Daoy (cell line): ENCODE measurements around the gene PCED1B. TPM values are rescaled to one million over a fixed set of nuclear protein-coding genes. Genes with fewer than 3 reads are reported as not detected.

ENCODE experiments used
- DNase-seq: peaks from one replicate; pipeline ENCODE4 v3.0.0-alpha.2; 2015; ENCODE audit warnings: low read depth
- total RNA-seq: library from RNA; depleted of rRNA; stranded (reverse); fragments of >200 nt; shearing (Covaris generic); gene quantifications from 2 replicates; pipeline ENCODE4 v1.2.3, GENCODE V29; 2014

PCED1B gene
- total RNA-seq, 1 experiment from 2014 or later = 4.7 TPM

DNA sequence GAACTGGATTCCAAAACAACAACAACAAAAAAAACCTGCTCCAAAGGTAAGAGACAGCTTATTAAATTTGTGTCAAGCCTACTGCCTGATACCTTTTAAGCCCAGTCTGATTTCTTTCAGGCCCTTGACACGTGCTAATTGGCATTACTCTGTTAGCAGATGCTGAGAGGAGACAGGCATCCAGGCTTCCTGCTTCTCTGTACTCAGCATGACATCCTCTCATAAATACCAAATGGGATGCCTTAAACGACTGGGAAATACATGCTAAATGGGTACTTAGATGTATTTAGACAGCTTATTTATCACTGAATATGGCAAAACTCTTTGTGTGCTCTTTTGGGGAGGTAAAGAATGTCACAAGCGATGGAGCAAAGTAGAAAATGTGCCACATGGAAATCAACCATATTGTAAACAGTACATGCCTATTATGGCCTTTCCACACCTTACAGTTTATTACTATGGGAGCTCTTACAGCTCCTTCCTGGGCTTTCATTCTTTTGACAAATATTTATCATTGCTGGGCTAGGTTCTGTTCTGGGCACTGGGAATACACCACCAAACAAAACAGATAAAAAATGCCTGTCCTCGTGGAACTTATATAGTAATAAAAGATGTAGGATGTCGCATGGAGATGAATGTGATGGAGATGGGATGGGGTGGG is 11.5 kb upstream of the PCED1B start:
- no peak for DNase-seq

DNA sequence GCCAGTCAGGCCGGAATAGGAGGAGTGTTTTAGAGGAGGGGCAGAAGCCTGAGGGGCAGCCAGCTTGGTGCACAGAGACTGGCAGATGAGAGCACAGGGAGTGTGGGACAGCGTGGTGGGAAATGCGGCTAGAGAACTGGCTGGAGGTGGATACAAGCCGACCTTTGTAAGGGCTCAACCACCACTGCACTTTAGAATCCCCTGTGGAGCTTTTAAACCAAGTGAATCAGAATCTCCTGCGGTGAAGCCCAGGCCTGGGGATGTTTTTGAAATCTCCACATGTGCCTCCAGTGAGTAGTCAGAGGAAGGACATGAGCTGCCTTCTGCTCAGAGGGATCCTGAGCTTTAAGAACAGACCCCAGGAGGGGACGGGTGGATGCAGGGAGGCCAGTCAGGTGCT is 10.9 kb upstream of the PCED1B start:
- peak; percentile 90 for DNase-seq

DNA sequence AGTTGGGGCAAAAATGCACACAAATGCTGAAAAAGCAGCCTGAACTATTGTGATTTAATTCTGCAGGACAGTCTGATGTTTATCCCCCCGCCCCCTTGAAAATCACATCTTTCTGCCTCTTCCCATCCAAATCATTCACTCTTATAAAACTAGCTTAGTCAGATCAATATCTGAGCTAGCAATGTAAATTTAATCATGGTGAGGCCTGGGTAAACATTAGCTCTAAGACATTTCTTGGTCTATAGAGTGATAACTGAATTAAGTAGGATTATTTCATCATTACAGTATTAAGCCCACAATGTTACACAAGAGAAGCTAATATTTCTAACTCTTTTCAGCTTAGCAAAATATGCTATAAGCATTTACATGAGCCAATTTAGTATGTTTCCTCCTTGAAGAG is 9.1 kb upstream of the PCED1B start:
- no peak for DNase-seq

DNA sequence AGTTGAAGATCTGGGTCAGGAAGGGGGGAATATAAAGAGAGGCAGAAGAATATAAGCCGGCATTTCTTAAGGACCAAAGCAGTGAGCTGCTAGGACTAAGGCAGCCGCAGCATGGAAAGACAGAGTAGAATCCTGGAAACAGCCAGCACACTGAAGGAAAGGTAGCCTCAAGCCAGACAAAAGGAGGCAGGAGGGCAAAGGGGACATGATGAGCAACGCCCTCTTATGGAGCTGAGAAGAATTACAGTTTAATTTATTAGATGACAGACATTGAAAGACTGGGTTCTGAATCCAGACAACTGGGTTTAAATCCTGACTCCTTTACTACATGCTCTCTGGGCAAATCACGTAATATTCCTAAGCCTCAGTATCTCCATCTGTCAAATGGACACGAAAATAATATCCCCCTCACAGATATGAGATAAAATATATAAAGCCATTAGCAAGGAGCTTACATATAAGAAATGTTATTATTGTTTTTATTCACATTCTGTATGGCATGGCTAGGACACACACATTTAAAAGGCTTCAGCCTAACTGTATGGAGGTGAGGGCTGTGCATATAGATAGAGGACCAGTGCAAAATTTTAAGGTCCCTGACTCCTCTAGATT is 8.1 kb upstream of the PCED1B start:
- peak; percentile 64 for DNase-seq

DNA sequence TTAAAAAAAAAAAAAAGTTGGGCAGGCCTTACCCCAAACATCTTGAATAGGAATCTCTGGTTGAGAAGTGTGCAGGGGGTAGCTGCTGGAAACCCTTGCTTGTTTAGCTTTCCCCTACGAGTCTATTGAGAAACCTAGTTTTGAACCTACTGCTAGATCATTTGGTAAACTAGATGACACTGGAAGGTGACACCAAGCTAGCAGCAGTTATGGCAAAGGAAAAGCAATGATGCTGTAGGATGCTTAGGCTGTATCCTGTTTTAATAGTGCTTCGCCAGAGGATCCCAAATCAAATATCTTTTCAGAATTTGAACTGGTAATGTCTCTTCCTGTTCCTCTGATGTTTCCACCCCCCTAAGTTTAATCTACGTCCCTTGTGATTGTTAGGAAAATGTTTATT is 5.5 kb upstream of the PCED1B start:
- DNase-seq = no peak

DNA sequence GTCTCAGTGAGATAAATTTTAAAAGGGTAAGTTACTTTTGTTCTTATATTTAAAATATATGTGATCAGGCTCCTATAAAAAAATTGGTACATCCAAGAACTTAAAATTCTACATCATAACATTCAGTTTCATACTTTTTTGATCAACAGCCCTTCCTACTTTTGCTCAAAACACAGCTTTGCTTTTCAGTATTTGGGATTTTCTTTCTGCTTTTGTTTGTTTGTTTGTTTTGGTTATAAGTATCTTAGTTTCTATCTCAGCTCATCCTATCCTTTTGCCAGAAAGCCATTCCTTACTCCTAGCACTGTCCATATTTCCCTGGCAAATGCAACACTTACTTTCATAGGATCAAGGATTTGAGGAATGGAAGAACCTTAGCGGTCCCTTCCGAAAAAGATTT is 4.7 kb upstream of the PCED1B start:
- no peak for DNase-seq

DNA sequence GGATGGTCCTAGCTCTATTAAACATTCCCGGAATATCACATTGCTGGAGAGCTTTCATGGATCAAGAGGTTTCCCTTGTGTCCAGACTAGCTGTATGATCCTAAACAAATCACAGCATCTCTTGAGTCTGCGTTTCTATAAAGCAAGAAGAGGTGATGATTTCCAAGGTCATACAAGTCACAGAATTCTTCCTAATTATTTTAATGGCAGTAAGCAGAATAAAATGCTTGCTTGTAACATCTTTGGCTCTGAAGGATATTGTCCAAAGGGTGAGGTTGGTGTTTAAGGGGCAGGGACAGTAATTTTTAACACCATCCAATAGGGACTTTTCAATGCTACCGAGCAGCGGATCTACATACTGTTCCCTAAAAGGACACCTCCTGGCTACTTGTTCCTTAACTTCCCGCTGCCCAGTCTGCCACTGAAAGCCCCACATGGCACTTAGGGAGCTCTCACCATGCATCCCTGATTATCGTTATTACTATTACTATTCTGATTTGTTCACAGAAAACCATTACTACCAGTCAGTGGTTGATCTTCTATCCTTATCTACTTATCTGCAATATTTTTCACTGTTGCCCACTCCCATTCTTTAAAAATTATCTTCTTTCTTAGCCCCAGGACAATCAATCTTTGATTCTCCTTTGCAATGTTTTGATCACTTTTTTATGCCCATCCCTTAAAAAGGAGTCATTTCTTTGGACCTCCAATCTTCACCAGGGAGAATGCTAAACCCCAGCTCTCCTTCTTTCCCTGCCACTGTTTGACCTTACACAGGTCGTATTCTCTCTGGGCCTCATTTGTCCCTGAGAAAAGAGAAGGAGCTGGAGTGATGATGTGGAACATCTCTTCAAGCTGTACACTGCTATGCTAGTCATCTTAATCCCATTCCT is 4.0 kb upstream of the PCED1B start:
- no peak for DNase-seq

DNA sequence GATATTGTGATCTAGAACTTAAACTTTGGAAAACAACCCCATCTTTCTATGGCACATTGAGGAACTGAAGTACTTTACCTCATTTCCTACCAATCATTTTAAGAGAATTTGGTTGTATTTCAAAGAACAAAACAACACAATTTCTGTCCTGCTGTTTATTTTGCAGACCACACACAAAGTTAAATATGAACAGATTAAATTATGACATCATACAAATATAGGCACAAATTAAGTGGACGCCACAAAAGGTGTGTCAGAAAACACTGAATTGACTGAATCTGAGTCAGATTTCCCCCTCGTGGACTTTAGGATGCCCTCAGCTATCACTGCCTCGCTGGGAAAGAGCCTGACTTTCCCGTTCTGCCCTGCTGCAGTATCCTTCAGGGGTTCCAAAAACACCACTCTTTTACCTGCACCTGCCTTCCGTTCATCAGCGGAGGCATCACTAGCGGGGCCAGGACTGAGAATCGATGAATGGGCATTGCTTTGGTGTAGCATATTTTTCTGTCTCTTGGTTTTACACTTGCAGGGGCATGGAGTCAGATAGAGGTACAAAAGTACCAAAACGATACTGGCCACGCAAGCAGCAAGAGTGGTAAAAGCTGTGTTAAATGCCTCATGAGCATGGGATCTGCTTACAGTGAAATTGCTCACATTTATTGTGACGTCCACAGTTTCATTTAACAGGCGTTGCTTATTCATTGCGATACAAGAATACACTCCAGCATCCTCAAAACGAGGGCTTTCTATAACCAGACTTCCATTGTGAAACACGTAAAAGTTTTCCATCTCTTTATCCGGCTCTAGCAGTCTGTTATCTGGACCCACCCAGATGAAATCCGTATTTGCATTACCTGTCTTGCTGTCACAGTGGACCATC is 2.0 kb upstream of the PCED1B start:
- DNase-seq = no peak

DNA sequence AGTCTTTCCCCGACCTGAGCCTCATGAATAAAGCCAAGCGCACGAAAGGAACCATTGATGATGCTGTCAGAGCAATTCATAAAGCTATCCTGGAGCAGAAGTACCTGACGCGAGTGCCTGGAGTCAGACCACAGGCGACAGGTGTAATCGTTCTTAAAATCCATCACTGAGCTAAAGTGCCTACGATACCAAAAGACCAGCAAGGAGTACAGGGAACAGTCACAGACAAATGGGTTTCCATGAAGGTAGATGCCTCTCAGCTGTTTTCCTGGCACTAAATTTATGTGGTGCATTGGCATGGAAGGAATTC is 1.4 kb upstream of the PCED1B start:
- DNase-seq = no peak

DNA sequence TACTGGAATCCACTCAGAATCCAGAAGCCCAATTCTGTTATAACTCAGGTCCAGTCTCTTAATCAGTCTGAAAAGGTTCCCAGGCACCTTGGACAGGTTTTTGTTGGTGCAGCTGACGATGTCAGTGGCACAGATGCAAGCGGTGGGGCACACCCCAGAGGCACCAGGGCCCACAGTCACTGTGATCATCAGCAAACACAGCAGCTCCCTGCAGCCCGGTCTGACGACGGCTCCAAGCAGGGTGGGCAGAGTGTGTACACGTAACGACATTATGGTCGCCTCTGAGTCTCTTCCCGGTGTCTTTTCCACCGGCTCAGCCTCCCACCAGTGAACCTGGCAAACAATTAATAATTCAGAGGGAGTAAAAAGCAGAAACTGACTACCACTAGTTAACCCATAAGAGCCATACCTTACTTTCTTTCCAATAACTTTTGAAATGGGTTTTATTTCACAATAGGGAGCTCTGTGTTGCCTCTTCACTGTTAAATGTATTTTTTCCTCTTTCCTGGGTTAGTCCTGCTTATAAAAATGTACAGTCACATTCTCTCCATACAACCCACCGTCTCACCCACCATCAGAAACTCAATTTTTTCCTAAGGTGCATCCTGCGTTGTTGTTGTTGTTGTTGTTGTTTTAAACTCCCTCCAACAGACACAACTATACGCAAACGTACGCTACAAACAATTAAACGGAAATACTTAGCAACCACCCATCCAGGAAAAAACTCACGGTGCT is 521 bp upstream of the PCED1B start:
- peak; percentile 71 for DNase-seq

DNA sequence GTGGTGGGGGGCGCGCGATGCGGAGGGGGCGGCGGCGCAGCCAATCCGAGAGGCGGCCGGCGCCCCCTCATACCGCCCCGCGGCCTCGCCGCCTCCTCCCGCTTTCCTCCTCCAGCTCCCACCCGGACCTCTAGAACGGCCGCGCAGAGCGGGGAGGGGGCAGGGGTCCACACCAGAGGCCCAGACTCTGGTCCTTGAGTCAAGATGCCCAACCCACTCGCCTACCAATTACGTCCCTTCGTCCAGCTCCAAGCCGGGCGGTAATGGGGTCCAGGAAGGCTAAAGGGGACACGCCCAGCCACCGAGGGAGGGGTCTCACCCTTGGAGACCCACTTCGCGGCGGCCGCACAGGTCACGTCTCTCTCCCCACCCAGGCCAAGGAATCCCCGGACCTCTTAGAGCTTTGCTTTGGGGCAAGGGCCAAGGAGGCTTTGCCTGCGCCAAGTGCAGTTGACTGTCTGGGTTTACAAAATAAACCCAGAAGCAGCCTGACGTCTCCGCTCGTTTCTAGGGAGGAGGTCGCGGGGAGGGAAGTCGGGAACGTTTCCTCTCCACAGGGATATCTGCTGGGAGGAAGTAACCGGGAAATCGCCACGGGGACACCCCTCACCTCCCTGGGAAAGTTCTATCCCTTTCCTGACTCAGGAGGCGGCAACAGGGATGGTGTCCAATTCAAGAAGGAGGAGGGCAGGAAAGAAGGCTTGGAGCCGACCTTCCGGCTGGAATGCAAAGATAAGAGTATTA is 732 bp downstream of the PCED1B start:
- DNase-seq = peak; percentile 93

DNA sequence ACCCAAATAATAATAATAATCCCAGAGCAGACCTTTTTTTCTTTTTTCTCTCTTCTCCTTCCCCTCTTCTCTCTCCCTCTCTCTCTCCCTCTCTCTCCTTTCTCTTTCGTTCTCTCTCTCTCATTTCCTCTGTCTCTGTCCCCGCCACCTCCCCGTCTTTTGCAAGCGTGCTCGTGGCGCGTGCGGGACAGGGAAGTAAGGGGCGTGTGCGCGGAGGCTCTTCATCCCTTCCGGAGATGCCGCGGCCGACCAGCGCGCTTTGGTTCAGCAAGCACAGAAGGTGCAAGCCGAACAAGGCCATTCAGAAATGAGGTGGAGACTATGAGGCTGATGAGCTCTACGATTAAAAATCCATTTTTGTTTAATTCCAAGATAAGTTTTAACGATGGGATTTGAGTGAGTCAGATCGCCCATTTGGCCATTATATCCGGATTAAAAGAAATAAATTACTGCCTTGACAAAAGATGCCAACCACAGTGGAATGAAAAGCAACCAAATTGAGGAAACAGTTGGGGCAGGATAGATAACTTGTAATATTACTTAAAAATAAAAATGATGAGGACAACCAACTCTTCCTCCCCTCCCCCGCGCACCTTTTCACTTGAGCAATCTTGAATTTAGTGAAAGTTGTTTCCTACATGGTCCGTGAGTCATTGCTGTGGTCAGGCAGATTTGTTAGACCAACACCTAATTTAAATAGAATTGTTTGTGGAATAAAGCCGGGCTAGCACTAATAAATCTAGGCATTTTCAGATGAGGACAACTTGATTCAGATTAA is 1.5 kb downstream of the PCED1B start:
- DNase-seq = peak; percentile 89

DNA sequence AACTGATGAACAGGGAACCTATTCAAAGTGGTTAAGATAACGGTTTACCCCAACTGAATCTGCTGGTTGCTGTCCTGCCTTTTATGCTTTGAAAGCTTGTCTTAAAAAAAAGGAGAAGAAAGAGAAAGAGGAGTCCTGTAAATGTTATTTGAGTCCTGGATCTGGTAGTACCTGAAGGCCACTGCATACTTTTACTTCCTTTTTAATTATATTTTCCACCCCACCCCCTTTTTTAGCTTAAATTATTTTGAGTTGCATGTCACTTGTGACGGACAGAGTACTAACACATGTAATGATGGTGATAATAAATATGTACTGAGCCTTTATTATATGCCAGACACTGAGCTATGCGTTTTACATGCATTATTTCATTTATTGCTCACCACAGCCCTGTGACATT is 2.9 kb downstream of the PCED1B start:
- no peak for DNase-seq

DNA sequence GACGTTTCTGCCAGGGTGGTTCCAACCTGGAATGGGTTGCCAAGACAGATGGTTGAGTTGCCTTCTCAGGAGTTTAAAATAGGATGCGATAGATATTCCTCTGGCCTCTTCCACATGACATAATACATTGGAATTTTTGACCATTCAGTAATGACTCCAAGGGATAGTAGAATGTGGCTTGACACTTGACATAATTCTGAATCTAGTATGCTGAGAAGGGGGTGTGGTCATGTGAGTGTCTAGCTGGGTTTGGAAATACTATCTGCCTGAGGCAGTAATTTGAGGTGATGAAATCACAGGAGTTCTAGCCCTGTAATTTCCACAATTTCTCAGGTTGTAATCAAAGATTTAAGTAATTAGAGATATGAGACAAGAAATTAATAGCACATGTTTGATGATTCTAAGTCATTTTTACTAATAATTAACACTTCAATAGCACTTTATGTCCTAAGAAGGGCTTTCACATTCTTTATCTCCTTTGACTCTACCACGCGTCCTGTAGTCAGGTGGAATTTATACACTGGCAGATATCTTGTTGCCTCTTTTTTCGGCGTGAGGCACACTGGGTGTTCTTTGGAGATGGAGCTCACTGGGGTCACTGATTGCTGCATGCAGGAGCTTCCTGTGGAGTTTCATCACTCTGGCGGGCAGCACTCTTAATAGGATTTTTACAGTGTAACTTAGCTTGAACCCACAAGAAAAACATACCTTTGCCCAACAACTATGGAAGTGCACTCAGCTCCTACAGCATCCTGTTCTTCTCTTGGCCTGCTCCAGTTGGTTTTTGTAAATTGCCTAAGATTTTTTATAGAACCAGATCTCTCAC is 3.6 kb downstream of the PCED1B start:
- peak; percentile 92 for DNase-seq

DNA sequence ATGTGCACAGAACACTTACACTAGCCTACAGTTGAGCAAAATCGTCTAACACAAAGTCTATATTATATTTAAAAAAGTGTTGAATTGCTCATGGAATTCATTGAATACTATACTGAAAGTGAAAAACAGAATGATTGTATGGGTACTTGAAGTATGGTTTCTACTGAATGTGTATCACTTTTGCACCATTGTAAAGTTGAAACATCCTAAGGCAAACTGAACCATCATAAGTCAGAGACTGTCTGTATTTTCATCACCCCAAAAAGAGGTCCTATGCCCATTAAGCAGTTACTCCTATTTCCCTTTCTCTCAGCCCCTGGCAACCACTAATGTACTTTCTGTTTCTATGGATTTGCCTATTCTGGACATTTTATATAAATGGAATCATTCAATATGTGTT is 4.8 kb downstream of the PCED1B start:
- DNase-seq = no peak

DNA sequence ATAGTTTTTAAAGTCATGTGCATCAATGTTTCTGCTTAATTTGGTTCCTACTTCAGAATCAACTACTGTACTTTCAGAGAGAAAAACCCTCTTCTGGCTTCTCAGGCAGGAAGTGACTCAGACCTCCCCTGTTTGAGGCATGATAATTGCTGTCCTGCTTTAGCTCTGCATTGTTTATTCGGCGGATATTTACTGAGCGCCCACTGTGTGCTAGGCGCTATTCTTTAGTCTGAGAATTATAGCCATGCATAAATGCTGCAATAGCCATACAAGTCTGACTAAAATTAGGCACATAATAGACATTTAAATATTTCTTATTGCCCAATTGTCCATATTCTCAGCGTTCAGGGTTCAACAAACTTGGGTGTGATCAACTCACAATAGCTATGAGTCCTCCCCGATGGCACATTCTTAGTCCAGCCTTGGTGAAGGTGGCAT is 6.4 kb downstream of the PCED1B start:
- peak; percentile 90 for DNase-seq

DNA sequence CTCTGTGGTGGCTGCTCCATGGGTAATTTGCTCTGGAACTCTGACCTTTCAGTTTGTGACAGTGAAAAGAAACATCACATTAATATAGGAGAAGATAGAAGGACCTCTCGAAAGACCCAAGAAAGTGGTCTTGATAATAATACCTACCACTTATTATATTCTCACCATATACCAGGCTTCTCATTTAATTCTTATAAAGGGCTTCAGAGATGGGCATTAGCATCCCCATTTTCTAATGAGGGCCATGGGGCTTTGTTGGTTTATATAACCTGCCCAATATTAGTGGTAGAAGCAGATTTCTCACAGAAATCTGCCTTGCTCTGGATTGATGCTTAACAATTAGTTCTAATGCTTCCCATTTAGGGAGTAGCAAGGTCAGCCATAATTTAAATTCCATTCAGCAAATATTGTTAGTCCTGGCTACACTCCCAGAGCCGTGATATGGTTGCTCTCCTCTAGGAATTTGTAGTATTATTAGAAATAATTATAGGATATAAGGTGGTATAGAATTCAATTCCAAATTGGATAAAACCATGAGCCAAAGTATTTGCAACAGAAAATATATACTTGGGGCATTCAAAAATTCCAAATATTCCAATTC is 7.8 kb downstream of the PCED1B start:
- DNase-seq = no peak
